GM23338 (cell line): ENCODE results near the gene NIN. TPM values are rescaled to one million over a fixed set of nuclear protein-coding genes. Genes with fewer than 3 reads are reported as not detected.

ENCODE experiments used
- ATAC-seq: fragments of 200-7000 bp; cut with Tn5 transposase; 3 replicates; pipeline ENCODE4 v1.9.1; 2020
- DNase-seq: peaks from one replicate; pipeline ENCODE4 v3.0.0-alpha.2; 2015; ENCODE audit warnings: low spot score
- H2AFZ ChIP-seq: fragments of 200-600 bp; sonication (generic); 2 replicates; pipeline ENCODE4 v1.8.0; 2016; ENCODE audit warnings: antibody characterized with exemption, mild to moderate bottlenecking, moderate library complexity
- H3F3A ChIP-seq: fragments of 200-600 bp; sonication (generic); replicated peaks from 2 replicates; pipeline ENCODE4 v1.8.0; 2017; ENCODE audit warnings: antibody characterized with exemption, mixed run types, low read depth
- H3K27ac ChIP-seq: fragments of 200-600 bp; sonication (generic); 2 replicates; pipeline ENCODE4 v1.6.1; 2016; ENCODE audit warnings: low read depth
- H3K27me3 ChIP-seq: fragments of 200-600 bp; sonication (generic); 2 replicates; pipeline ENCODE4 v1.8.0; 2016; ENCODE audit warnings: mild to moderate bottlenecking, mixed run types, moderate library complexity; ENCODE audit not compliant: insufficient read depth
- H3K36me3 ChIP-seq: fragments of 200-600 bp; sonication (generic); 2 replicates; pipeline ENCODE4 v1.8.0; 2016; ENCODE audit warnings: mild to moderate bottlenecking; ENCODE audit not compliant: insufficient read depth
- H3K4me1 ChIP-seq: fragments of 200-600 bp; sonication (generic); 2 replicates; pipeline ENCODE4 v1.8.0; 2016; ENCODE audit warnings: mild to moderate bottlenecking, moderate library complexity; ENCODE audit not compliant: insufficient read depth
- H3K4me2 ChIP-seq: fragments of 200-600 bp; sonication (generic); 2 replicates; pipeline ENCODE4 v1.7.1; 2017; ENCODE audit warnings: mixed run types
- H3K4me3 ChIP-seq: fragments of 200-600 bp; sonication (generic); 2 replicates; pipeline ENCODE4 v1.6.1; 2016; ENCODE audit warnings: mixed run types
- H3K79me2 ChIP-seq: fragments of 200-600 bp; sonication (generic); replicated peaks from 2 replicates; pipeline ENCODE4 v1.8.0; 2017; ENCODE audit warnings: mild to moderate bottlenecking; ENCODE audit not compliant: insufficient read depth
- H3K9me2 ChIP-seq: fragments of 200-600 bp; sonication (generic); 2 replicates; pipeline ENCODE4 v1.8.0; 2017; ENCODE audit not compliant: insufficient read depth
- H4K20me1 ChIP-seq: fragments of 200-600 bp; sonication (generic); replicated peaks from 2 replicates; pipeline ENCODE4 v1.8.0; 2017; ENCODE audit warnings: mild to moderate bottlenecking; ENCODE audit not compliant: insufficient read depth
- H3K27ac Mint-ChIP-seq: 2 replicates; pipeline ENCODE4 v1.8.0; 2020; ENCODE audit warnings: inconsistent platforms, mild to moderate bottlenecking, moderate library complexity, mixed read lengths
- H3K27me3 Mint-ChIP-seq: 3 replicates; pipeline ENCODE4 v1.8.0; 2022; ENCODE audit warnings: low read depth, mild to moderate bottlenecking, moderate library complexity, mixed read lengths, inconsistent platforms; ENCODE audit not compliant: insufficient read depth, poor library complexity
- H3K36me3 Mint-ChIP-seq: 3 replicates; pipeline ENCODE4 v1.8.0; 2021; ENCODE audit warnings: low read depth, mild to moderate bottlenecking, inconsistent platforms, moderate library complexity, mixed read lengths
- H3K4me1 Mint-ChIP-seq: 3 replicates; pipeline ENCODE4 v1.8.0; 2020; ENCODE audit warnings: mild to moderate bottlenecking, inconsistent platforms, mixed read lengths
- H3K4me3 Mint-ChIP-seq: 3 replicates; pipeline ENCODE4 v1.8.0; 2021; ENCODE audit warnings: moderate library complexity, mild to moderate bottlenecking, inconsistent platforms, mixed read lengths
- H3K9me3 Mint-ChIP-seq: 3 replicates; pipeline ENCODE4 v1.8.0; 2020; ENCODE audit warnings: moderate library complexity, mild to moderate bottlenecking, inconsistent platforms, mixed read lengths
- CREB1 ChIP-seq: fragments of 250-450 bp; sonication (Bioruptor Pico); IDR thresholded peaks from 2 replicates; pipeline ENCODE4 v1.5.0; 2020; ENCODE audit warnings: low read depth, mild to moderate bottlenecking, moderate library complexity
- EZH2 ChIP-seq: fragments of 200-600 bp; sonication (generic); IDR thresholded peaks from one replicate; pipeline ENCODE4 v1.8.0; 2017; ENCODE audit warnings: antibody characterized with exemption, mild to moderate bottlenecking, low read depth; ENCODE audit not compliant: unreplicated experiment
- EZH2phosphoT487 ChIP-seq: fragments of 200-600 bp; sonication (generic); IDR thresholded peaks from one replicate; pipeline ENCODE4 v1.8.1; 2018; ENCODE audit warnings: antibody characterized with exemption; ENCODE audit not compliant: unreplicated experiment
- JUNB ChIP-seq: IDR thresholded peaks from one replicate; pipeline ENCODE4 v1.6.1; 2016; ENCODE audit warnings: antibody characterized with exemption; ENCODE audit not compliant: unreplicated experiment
- NANOG ChIP-seq: IDR thresholded peaks from 2 replicates; pipeline ENCODE4 v1.6.1; 2016; ENCODE audit warnings: antibody characterized with exemption, borderline replicate concordance
- POLR2AphosphoS5 ChIP-seq: IDR thresholded peaks from 2 replicates; pipeline ENCODE4 v1.6.1; 2016; ENCODE audit warnings: antibody characterized with exemption, low read depth
- STAT1 ChIP-seq: IDR thresholded peaks from one replicate; pipeline ENCODE4 v1.6.1; 2016; ENCODE audit warnings: antibody characterized with exemption; ENCODE audit not compliant: unreplicated experiment
- ZNF114 ChIP-seq: fragments of 250-450 bp; sonication (Bioruptor Pico); IDR thresholded peaks from 2 replicates; pipeline ENCODE4 v1.5.0; 2020; ENCODE audit warnings: mild to moderate bottlenecking, moderate library complexity
- ZNF331 ChIP-seq: fragments of 250-450 bp; sonication (Bioruptor Pico); IDR thresholded peaks from 2 replicates; pipeline ENCODE4 v1.5.0; 2020; ENCODE audit warnings: low read depth, mild to moderate bottlenecking, moderate library complexity
- polyA plus RNA-seq: library from polyadenylated mRNA; unstranded; fragments of >200 nt; fragmentation: Nextera tagmentation; extraction: Ambion mirVana; gene quantifications from 2 replicates; pipeline ENCODE4 v1.2.1, GENCODE V29; 2016
- total RNA-seq: library from RNA; depleted of rRNA; stranded (reverse); fragments of >200 nt; shearing (Covaris generic); gene quantifications from 2 replicates; pipeline ENCODE4 v1.2.3, GENCODE V29; 2014
- TF ChIP-seq, protein P1 (sequence below): fragments of 250-450 bp; sonication (Bioruptor Pico); IDR thresholded peaks from 2 replicates; pipeline ENCODE4 v1.5.0; 2020; ENCODE audit warnings: mild to moderate bottlenecking, moderate library complexity
- TF ChIP-seq, protein P2 (sequence below): IDR thresholded peaks from 2 replicates; pipeline ENCODE4 v1.6.1; 2016; ENCODE audit warnings: antibody characterized with exemption
- TF ChIP-seq, protein P3 (sequence below), 2 experiments: fragments of 200-600 bp in 1 of 2; sonication (generic) in 1 of 2; conservative IDR thresholded peaks; 2 replicates each; pipeline versions ENCODE4 v1.5.1 to v1.6.1; 2016 to 2017; ENCODE audit warnings: antibody characterized with exemption in 2 of 2, low read depth in 2 of 2, mild to moderate bottlenecking in 2 of 2, moderate library complexity in 1 of 2
- TF ChIP-seq, protein P4 (sequence below): IDR thresholded peaks from one replicate; pipeline ENCODE4 v1.6.1; 2018; ENCODE audit warnings: antibody characterized with exemption; ENCODE audit not compliant: unreplicated experiment

Gene NIN
- total and polyA plus RNA-seq, 2 experiments from 2014 or later, result 7.4 to 17.4 TPM

DNA sequence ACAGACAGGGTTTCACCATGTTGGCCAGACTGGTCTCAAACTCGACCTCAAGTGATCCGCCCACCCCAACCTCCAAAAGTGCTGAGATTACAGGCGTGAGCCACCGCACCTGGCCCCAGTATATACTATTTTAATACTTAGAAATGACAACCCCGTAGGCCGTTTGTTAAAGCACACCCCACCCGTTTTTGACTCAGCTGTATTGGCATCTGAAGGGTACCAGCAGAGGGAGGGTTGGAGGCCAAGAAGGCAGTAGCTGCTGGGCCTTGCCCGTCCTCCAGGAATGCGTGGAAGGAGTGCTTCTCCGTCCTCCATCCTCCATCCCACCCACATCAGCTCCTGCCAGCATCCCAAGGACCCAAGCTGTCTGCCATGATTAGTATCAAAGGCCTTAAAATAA, 6.3 kb upstream of the NIN start (continued):
- TF ChIP-seq, protein P1, sequence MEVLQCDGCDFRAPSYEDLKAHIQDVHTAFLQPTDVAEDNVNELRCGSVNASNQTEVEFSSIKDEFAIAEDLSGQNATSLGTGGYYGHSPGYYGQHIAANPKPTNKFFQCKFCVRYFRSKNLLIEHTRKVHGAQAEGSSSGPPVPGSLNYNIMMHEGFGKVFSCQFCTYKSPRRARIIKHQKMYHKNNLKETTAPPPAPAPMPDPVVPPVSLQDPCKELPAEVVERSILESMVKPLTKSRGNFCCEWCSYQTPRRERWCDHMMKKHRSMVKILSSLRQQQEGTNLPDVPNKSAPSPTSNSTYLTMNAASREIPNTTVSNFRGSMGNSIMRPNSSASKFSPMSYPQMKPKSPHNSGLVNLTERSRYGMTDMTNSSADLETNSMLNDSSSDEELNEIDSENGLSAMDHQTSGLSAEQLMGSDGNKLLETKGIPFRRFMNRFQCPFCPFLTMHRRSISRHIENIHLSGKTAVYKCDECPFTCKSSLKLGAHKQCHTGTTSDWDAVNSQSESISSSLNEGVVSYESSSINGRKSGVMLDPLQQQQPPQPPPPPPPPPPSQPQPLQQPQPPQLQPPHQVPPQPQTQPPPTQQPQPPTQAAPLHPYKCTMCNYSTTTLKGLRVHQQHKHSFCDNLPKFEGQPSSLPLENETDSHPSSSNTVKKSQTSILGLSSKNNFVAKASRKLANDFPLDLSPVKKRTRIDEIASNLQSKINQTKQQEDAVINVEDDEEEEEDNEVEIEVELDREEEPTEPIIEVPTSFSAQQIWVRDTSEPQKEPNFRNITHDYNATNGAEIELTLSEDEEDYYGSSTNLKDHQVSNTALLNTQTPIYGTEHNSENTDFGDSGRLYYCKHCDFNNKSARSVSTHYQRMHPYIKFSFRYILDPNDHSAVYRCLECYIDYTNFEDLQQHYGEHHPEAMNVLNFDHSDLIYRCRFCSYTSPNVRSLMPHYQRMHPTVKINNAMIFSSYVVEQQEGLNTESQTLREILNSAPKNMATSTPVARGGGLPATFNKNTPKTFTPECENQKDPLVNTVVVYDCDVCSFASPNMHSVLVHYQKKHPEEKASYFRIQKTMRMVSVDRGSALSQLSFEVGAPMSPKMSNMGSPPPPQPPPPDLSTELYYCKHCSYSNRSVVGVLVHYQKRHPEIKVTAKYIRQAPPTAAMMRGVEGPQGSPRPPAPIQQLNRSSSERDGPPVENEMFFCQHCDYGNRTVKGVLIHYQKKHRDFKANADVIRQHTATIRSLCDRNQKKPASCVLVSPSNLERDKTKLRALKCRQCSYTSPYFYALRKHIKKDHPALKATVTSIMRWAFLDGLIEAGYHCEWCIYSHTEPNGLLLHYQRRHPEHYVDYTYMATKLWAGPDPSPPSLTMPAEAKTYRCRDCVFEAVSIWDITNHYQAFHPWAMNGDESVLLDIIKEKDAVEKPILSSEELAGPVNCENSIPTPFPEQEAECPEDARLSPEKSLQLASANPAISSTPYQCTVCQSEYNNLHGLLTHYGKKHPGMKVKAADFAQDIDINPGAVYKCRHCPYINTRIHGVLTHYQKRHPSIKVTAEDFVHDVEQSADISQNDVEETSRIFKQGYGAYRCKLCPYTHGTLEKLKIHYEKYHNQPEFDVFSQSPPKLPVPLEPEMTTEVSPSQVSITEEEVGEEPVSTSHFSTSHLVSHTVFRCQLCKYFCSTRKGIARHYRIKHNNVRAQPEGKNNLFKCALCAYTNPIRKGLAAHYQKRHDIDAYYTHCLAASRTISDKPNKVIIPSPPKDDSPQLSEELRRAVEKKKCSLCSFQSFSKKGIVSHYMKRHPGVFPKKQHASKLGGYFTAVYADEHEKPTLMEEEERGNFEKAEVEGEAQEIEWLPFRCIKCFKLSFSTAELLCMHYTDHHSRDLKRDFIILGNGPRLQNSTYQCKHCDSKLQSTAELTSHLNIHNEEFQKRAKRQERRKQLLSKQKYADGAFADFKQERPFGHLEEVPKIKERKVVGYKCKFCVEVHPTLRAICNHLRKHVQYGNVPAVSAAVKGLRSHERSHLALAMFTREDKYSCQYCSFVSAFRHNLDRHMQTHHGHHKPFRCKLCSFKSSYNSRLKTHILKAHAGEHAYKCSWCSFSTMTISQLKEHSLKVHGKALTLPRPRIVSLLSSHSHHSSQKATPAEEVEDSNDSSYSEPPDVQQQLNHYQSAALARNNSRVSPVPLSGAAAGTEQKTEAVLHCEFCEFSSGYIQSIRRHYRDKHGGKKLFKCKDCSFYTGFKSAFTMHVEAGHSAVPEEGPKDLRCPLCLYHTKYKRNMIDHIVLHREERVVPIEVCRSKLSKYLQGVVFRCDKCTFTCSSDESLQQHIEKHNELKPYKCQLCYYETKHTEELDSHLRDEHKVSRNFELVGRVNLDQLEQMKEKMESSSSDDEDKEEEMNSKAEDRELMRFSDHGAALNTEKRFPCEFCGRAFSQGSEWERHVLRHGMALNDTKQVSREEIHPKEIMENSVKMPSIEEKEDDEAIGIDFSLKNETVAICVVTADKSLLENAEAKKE (CRISPR knock-in tag), result no peak
- no peak for TF ChIP-seq EZH2
- TF ChIP-seq STAT1, result no peak
- TF ChIP-seq EZH2phosphoT487, result no peak
- no peak for TF ChIP-seq NANOG
- TF ChIP-seq, protein P2, sequence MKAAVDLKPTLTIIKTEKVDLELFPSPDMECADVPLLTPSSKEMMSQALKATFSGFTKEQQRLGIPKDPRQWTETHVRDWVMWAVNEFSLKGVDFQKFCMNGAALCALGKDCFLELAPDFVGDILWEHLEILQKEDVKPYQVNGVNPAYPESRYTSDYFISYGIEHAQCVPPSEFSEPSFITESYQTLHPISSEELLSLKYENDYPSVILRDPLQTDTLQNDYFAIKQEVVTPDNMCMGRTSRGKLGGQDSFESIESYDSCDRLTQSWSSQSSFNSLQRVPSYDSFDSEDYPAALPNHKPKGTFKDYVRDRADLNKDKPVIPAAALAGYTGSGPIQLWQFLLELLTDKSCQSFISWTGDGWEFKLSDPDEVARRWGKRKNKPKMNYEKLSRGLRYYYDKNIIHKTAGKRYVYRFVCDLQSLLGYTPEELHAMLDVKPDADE, result no peak
- TF ChIP-seq POLR2AphosphoS5, result no peak
- no peak for TF ChIP-seq CREB1 (CRISPR knock-in tag)

DNA sequence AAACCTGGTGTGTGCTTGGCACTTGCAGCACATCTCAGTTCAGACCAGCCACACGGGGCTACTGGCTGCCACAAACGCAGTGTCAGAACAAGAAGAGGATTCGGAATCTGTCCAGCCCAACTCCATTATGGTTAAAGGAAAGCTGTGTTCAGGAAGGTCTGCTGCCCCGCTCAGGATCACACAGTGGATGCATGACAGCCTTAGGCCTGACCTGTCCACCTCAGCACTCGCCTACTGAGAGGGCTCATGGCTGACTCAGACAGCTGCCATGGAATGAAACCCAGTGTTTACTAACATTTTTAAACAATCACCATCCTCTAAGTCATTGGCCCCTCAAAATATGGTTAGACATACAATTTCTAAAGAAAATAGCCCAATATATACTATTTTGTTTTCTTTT, 5.6 kb upstream of the NIN start:
- ATAC-seq (no peak), DNase-seq (no peak)
- Mint-ChIP-seq H3K36me3 (no peaks in the 10 kb centered on the region), H3K4me1 (peaks cover 14% of the 10 kb centered on the region), H3K27ac (no peak overlapping the region), H3K9me3 (no peaks in the 10 kb centered on the region), H3K4me3 (no peak overlapping the region), H3K27me3 (peaks cover 23% of the 10 kb centered on the region)
- Histone ChIP-seq H3K9me2 (peaks cover 6% of the 10 kb centered on the region), H3K79me2 (no peaks in the 10 kb centered on the region), H3K4me2 (no peak overlapping the region), H3K4me3 (no peak overlapping the region), H3K36me3 (no peaks in the 10 kb centered on the region), H2AFZ (no peak overlapping the region), H3K4me1 (peaks cover 9% of the 10 kb centered on the region), H3K27ac (no peak overlapping the region), H4K20me1 (no peaks in the 10 kb centered on the region), H3F3A (no peaks in the 10 kb centered on the region; the same call in 1 of the 2 replicates), H3K27me3 (peaks cover 44% of the 10 kb centered on the region)
- TF ChIP-seq ZNF114 (CRISPR knock-in tag) (no peak), EZH2phosphoT487 (no peak), ZNF331 (CRISPR knock-in tag) (no peak), JUNB (no peak)
- TF ChIP-seq, protein P3, sequence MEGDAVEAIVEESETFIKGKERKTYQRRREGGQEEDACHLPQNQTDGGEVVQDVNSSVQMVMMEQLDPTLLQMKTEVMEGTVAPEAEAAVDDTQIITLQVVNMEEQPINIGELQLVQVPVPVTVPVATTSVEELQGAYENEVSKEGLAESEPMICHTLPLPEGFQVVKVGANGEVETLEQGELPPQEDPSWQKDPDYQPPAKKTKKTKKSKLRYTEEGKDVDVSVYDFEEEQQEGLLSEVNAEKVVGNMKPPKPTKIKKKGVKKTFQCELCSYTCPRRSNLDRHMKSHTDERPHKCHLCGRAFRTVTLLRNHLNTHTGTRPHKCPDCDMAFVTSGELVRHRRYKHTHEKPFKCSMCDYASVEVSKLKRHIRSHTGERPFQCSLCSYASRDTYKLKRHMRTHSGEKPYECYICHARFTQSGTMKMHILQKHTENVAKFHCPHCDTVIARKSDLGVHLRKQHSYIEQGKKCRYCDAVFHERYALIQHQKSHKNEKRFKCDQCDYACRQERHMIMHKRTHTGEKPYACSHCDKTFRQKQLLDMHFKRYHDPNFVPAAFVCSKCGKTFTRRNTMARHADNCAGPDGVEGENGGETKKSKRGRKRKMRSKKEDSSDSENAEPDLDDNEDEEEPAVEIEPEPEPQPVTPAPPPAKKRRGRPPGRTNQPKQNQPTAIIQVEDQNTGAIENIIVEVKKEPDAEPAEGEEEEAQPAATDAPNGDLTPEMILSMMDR (conservative IDR thresholded peaks at IDR 0.05; ENCODE audit: low read depth in 2 of 2), result no peak
- TF ChIP-seq, protein P2, result no peak
- TF ChIP-seq, protein P4, sequence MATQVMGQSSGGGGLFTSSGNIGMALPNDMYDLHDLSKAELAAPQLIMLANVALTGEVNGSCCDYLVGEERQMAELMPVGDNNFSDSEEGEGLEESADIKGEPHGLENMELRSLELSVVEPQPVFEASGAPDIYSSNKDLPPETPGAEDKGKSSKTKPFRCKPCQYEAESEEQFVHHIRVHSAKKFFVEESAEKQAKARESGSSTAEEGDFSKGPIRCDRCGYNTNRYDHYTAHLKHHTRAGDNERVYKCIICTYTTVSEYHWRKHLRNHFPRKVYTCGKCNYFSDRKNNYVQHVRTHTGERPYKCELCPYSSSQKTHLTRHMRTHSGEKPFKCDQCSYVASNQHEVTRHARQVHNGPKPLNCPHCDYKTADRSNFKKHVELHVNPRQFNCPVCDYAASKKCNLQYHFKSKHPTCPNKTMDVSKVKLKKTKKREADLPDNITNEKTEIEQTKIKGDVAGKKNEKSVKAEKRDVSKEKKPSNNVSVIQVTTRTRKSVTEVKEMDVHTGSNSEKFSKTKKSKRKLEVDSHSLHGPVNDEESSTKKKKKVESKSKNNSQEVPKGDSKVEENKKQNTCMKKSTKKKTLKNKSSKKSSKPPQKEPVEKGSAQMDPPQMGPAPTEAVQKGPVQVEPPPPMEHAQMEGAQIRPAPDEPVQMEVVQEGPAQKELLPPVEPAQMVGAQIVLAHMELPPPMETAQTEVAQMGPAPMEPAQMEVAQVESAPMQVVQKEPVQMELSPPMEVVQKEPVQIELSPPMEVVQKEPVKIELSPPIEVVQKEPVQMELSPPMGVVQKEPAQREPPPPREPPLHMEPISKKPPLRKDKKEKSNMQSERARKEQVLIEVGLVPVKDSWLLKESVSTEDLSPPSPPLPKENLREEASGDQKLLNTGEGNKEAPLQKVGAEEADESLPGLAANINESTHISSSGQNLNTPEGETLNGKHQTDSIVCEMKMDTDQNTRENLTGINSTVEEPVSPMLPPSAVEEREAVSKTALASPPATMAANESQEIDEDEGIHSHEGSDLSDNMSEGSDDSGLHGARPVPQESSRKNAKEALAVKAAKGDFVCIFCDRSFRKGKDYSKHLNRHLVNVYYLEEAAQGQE, result no peak
